Erythroblast (primary cell): ENCODE data around the gene FKRP.
"Not testable (repeated sequence)": the region's sequence is repeated elsewhere in the genome, so short reads cannot be mapped to it uniquely, and the experiment has no call there.

Experiments
- DNase-seq, 2 experiments: peaks; one replicate each; lab custom pipeline; 2025; lab: John Stamatoyannopoulos, UW
- GATA1 ChIP-seq: IDR thresholded peaks from 2 replicates; pipeline ENCODE4 v1.6.1; 2011; ENCODE audit warnings: low read depth, mild to moderate bottlenecking, control low read depth, low read length, moderate library complexity
- POLR2A ChIP-seq: IDR thresholded peaks from 2 replicates; pipeline ENCODE4 v1.6.1; 2011; ENCODE audit warnings: mild to moderate bottlenecking, low read length

Gene FKRP, protein sequence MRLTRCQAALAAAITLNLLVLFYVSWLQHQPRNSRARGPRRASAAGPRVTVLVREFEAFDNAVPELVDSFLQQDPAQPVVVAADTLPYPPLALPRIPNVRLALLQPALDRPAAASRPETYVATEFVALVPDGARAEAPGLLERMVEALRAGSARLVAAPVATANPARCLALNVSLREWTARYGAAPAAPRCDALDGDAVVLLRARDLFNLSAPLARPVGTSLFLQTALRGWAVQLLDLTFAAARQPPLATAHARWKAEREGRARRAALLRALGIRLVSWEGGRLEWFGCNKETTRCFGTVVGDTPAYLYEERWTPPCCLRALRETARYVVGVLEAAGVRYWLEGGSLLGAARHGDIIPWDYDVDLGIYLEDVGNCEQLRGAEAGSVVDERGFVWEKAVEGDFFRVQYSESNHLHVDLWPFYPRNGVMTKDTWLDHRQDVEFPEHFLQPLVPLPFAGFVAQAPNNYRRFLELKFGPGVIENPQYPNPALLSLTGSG

DNA sequence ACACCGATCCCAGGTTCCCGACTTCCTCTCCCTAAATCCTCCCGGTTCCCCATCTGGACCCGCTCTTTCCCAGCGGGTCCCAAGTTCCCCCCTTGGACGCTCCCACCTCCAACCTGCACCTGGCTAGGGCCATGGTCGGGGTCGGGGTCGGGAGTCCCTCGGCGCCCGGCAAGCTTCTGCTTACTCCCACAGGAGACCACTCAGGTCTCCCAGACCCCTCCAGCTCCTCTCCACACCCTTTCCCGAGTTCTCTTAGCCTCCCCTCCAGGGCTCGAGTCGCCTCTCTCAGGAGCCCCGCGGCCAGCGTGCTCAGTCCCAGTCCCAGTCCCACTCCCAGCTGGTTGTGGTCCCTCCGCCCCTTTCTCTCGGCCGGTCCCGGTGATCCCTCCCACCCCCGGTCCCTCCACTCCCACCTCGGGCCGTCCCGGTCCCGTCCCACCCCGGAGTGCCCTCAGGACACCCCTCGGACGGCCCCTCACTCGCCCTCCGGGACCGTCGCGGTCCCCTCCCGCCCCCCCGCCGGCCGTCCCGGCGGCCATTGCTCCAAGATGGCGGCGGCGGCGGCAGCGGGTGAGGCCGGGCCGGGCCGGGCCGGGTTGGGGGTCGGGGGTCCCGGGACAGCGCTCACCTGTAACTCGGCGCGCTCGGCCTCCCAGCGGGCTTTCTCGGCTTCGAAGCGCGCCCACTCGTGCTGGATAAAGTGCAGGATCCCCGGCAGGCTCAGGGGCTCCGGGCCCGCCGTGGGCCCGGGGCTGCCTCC is at the start of gene FKRP:
TSS of gene FKRP (plus strand) at position 537 of the 760 bp plus-strand sequence. CDS start 9,394 bp downstream, outside the sequence.
- peak; percentile 50 to 69 for DNase-seq
- TF ChIP-seq POLR2A = peak; percentile 51
- TF ChIP-seq GATA1 = no peak

DNA sequence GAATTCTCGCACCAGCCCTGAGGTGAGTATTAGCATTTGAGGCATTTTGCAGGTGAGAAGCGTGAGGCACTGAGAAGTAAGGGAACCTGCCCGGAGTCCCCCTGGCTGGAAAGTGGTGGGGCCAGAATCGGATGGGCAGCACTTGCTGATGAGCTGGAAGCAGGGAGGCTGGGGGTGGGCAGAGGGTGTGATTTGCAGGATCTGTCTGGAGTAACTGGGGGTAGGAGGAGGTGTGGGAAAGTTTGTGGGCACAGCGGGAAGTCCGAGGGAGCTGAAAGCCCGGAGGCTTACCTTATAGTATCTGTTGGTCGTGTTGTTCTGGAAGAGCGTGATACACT is 49.0 kb upstream of the FKRP start:
- TF ChIP-seq GATA1 = no peak
- TF ChIP-seq POLR2A = no peak
- DNase-seq = no peak

DNA sequence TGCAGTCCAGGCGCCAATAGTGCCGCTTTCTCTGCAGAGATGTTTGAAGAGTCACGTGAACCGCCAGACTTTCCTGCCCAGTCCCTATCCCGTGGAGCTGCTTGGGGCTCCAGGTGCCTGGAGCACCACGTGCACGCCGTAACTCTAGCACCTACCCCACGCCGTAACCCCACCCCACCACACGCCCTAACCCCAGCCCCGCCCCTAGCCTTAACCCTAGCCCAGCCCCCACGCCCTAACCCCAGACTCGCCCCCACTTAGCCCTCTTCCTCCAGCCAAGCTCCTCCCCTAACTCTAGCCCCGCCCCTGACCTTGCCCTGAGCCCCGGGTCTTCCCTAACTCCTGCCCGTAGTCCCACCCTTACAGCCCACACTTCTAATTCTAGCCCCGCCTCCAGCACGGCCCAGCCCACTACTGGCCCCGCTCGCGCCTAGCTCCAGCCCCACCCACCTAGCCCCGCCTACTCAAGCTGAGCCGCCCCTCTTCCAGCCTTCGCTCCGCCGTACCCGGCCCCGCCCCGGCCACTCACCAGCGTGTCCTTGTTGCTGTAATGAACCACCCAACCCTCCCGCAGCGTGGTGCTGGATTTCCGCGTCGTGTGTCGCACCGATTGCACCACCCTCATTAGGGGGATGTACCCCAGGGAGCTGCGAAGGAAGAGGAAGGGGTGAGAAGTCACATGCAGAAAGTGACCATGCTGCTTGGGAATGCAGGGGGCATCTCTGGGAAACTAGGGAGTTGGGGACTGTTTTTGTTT is 48.5 kb upstream of the FKRP start:
- peak; percentile 93 to 95 for DNase-seq

DNA sequence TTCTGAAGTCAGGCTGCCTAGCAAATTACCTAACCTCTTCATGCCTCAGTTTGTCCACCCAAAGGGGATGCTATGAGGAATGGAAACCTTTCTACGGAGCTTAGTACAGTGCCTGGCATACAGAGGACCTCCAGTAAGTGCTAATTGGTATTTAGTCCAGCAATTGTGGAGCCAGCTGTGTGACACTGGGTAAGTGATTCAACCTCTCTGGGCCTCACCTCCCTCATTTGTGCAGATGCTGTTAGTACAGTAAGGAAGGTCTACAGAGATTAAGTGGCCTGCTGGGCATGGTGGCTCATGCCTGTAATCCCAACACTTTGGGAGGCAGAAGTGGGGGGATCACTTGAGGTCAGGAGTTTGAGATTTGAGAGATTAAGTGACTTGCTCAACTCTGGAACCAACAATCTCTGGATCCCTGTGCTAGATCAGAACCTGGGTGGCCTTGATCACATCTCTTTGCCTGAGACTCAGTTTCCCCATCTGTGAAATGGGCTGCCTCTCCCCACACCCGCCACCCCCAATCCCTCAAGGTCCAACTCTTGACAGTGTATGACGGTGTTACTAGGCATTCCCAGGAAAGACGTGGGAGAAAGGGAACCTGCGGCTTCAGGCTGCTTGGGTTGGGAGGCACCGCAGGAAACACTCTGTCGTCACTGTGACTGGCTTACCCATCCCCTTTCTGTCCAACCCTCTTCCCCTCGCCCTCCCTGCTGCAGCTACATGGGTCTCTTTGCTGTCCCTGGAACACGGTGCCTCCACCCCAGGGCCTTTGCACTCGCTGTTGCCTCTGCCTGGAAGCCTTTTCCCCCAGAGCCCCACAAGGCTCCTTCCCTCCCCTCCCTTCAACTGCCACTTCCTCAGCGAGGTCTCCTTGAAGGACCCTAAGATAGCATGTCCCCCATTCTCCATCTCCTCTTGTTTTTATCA is 47.2 kb upstream of the FKRP start:
- TF ChIP-seq GATA1 = no peak
- no peak for DNase-seq

More for the DNA sequence above, 48.5 kb upstream of the FKRP start:
- TF ChIP-seq POLR2A = no peak
- no peak for TF ChIP-seq GATA1

DNA sequence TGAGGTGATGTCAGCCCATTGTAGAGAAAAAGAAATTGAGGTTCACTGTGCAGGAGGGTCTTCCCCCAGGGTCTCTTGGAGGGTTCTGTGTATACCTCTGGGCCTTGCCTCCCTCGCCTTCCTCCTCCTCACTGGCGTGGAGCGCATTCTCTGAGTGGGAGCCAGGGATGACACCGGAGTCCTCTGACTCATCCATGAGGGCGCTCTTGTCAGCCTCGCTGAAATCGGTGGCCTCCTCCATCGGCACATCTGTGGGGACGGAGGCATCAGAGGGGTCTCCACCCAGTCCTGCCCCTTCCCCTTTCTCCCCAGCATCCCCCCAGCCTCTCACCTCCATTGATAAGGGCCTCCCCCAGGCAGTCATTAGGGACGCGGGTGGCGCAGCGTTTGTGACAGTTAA is 45.2 kb upstream of the FKRP start:
- no peak for DNase-seq

DNA sequence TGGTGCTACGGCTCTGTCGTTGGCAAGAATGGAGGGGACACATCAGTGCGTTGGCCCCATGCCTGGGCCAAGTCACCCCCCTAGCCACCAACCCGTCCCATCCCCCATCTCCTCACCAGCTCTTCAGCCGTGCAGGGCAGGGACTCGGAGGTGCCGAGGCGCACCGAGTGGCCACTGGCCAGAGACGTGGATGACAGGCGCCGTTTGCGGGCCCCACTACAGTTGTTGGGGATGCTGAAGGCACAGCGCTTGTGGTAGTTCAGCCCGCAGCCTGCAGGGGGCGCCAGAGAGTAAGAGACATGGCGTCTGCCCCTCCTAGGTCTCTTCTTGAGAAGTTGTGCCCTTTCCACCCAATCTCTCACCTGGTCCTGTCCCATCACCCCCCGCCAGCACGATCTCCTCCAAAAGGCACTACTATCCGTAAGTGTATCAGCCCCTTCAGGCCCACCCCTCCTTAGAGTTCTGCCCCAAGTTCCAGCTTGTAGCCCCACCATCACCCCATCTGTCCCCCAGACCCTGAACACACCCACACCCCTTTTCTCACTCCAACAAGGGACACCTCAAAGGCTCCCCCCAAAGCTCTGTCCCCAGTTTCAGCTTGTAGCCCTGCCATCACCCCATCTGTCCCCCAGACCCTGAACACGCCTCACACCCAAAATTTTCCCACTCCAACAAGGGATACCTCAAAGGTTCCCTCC is 41.3 kb upstream of the FKRP start:
- DNase-seq = peak; percentile 71 to 85
- TF ChIP-seq POLR2A (no peak), GATA1 (no peak)

More for the DNA sequence above, 45.2 kb upstream of the FKRP start:
- TF ChIP-seq GATA1 (no peak), POLR2A (no peak)

DNA sequence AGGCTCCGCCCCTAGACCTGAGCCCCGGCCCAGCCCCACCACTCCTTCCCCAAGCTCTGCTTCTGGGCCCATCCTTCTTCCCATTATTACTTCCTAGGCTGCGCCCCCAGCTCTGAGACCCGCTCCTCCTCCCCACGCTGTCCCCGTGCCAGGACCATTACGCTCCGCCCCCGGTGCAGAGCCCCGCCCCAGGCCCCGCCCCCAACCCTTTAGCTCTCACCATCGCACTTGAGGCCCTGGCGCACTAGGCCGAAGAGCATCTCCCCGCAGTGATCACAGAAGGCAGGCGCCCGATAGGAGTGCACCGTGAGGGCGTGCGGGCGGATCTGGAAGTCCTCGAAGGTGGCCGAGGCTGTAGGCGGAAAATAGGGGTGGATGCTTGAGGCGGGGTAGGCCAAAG is 35.2 kb upstream of the FKRP start:
- no peak for TF ChIP-seq POLR2A
- no peak for TF ChIP-seq GATA1
- no peak for DNase-seq

DNA sequence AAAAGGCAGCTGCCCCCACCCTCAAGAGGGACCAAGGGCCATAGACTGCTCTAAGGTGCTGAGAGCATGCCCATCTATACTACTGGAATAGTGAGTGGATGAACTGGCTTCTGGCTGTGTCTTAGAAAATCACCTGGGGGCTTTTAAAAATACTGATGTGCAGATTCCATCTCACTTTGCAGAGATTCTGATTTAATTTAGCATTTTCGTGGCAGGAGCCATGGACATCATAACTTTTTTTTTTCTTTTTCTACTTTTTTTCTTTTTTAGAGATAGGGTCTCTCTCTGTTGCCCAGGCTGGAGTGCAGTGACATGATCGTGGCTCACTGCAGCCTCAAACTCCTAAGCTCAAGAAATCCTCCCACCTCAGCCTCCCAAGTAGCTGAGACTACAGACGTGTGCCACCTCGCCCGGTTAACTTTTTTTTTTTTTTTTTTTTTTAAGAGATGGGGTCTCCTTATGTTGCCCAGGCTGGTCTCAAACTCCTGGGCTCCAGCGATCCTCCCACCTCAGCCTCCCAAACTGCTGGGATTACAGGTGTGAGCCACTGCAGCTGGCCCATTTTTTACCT is 33.0 kb upstream of the FKRP start:
- DNase-seq = not testable (repeated sequence)

DNA sequence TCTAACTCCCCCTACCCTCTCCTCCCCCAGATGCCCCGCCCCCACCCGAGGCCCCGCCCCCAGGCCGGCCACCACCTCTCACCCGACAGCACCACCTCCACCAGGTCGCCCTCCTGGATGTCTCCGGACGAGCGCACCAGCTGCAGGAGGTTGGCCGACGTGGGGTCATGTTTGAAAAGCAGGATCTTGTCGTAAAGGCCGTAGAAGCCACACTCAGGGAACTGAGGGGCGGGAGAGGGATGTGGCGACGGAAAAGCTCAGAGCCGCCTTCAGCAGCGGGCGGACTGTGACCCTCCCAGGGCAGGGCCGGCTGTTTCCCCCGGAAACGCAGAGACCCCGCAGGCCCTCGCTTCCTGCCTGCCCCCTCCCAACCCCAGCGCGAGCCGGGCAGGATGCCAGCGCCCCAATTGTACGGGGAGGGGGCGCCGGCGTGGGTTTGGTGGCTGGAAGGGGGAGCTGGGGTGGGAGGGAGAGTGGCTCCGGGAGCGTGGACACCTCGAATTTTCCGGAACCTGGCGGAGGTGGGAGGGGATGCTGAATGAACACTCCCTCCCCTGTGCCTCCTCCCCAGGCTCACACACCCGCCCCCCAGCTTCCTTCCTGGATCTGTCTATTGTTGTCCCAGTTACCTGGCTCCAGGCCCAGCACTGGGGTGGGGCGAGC is 31.9 kb upstream of the FKRP start:
- TF ChIP-seq POLR2A (no peak), GATA1 (no peak)
- peak; percentile 56 to 61 for DNase-seq

DNA sequence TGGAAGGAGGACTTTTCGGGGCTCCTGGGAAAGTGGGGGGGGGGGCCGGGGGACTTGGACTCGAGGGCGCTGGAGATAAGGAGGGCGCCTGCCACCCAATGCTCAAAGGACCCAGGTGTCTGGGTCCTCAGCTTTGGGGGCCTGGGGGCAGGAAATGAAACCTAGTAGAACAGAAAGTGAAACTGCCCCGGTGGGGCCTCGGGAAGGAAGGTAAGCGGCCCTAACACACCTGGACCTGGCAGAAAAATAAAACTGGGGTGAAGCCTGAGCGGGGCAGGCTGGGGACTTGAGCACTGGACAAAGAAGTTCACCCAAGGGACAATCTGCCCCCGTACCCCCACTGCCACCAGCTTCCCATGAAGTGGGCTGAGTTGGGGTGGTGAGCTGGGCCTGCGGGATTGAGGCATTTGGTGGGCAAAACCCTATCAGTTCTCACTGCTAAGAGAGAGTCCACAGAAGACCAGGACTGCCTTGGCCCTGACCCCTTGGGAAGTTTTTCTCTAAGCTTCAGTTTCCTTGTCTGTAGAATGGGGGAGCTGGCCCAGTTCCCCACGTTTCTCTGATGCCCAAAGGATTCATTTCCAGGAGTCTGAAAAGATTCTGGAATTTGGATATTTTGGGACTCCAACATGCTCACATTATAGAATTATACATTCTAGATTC is 31.3 kb upstream of the FKRP start:
- TF ChIP-seq POLR2A = no peak
- no peak for TF ChIP-seq GATA1
- peak; percentile 63 to 69 for DNase-seq

DNA sequence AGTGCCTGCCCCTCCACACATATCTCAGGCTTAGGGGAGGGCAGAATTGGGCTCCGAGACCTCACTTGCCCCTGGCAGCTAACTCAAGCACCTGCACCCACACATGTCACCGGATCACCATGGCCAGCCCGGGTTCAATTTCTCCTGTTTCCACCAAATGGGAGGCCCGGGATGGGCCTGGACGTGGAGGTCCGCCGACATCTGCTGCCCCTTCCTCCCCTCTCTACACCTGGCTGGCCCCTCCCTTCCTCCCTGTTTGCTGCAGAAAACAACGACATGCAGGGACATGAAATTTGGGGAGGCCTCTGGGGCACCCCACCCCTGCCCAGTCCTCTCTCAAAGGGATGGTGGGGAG is 30.3 kb upstream of the FKRP start:
- TF ChIP-seq GATA1 = no peak
- no peak for TF ChIP-seq POLR2A
- no peak for DNase-seq
